Measurements from ENCODE around the gene COX19. TPM values are rescaled to one million over a fixed set of nuclear protein-coding genes. Genes with fewer than 3 reads are reported as not detected.

The COX19 gene
- total RNA-seq, 1 experiment from 2014 or later: 14.0 TPM

DNA sequence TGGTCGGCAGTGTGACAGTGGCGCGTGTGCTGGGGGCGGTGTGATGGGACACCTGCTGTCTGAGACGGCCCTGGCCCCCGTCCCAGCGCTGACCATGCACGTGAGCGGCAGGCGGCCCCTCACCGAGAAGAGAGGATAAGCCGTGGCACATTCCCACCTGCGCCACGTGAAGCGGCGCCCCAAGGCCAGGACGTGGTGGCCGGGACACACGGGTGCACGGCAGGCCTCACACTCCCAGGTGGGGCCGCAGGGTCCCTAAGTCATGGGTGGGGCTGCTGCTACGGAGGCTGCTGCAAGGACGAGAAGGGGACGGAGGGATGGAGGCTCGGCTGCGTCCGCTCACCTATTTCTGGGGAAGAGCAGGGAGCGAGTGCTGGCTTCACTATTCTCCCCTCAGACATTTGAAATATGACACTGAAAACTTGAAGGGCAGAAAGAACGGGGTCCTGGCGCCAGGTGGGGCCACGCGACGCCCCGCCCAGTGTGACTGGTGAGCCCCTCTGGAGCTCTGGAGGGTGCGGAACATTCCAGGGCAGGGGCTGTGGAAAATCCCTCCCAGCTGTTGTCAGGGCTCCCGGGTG lies 15.1 kb upstream of the COX19 start:
- ATAC-seq: no peak
- Histone ChIP-seq H3K9me3 (ENCODE audit: control insufficient read depth in 1 of 2, insufficient read depth in 1 of 2, low read depth in 1 of 2, low read length in 2 of 2) (no peaks in the 10 kb centered on the region), H3K79me2 (ENCODE audit: insufficient read depth, low read length) (no peaks in the 10 kb centered on the region), H3K36me3 (ENCODE audit: control insufficient read depth in 1 of 2, insufficient read depth in 2 of 2, low read length in 2 of 2) (no peaks in the 10 kb centered on the region), H3K4me1 (ENCODE audit: control insufficient read depth in 1 of 2, insufficient read depth in 2 of 2, low read length in 2 of 2) (peaks cover 2 to 24% of the 10 kb centered on the region in 2 experiments; a peak in 2 of 4 replicates), H2AFZ (ENCODE audit: low read depth, low read length, poor library complexity, severe bottlenecking) (no peak overlapping the region), H3K4me2 (ENCODE audit: low read length) (no peak overlapping the region), H3K9me2 (ENCODE audit: insufficient read depth) (no peaks in the 10 kb centered on the region), H4K20me1 (ENCODE audit: insufficient read depth) (no peaks in the 10 kb centered on the region), H3K4me3 (replicated peaks in 1 of 2; ENCODE audit: low read depth in 1 of 2, low read length in 2 of 2) (no peak overlapping the region), H3K9ac (ENCODE audit: low read length) (no peak overlapping the region), H3K27me3 (ENCODE audit: insufficient read depth, low read length) (no peaks in the 10 kb centered on the region), H3K27ac (ENCODE audit: low read depth, low read length) (no peak overlapping the region)
- CTCF ChIA-PET: interaction anchor here (0.6 kb wide), 1 partner anchor 187 kb away, joined by 4 read pairs; no protein-coding TSS in a partner anchor
- POLR2A ChIA-PET: no interaction called here
- RAD21 ChIA-PET (ENCODE audit: low non-redundant PET in 1 of 2, low total read pairs in 2 of 2, uncharacterized antibody in 2 of 2, unreplicated experiment in 2 of 2): no interaction called here
- intact Hi-C loops (cut with micrococcal nuclease): loop anchor here (5.0 kb wide), 1 partner anchor 147 kb away; a partner anchor contains a TSS
- TF ChIP-seq POLR2A (IDR thresholded peaks at IDR 0.05; ENCODE audit: borderline replicate concordance, extremely low read depth, insufficient read depth, insufficient read length) (no peak), FOSL1 (IDR thresholded peaks at IDR 0.05; ENCODE audit: low read depth) (no peak), SRF (IDR thresholded peaks at IDR 0.05; ENCODE audit: low read depth) (no peak), EZH2 (IDR thresholded peaks at IDR 0.05) (no peak), CBX3 (IDR thresholded peaks at IDR 0.05; ENCODE audit: low read depth) (no peak), EGR1 (IDR thresholded peaks at IDR 0.05; ENCODE audit: low read depth) (no peak), ZNF274 (IDR thresholded peaks at IDR 0.05; ENCODE audit: low read depth, low read length) (no peak), POLR2AphosphoS5 (IDR thresholded peaks at IDR 0.05; ENCODE audit: low read depth, low read length) (no peak), ZFX (IDR thresholded peaks at IDR 0.05) (no peak), ELF1 (IDR thresholded peaks at IDR 0.05; ENCODE audit: borderline replicate concordance, low read depth) (no peak), CEBPB (IDR thresholded peaks at IDR 0.05; ENCODE audit: low read depth) (no peak), YY1 (IDR thresholded peaks at IDR 0.05; ENCODE audit: extremely low read depth, insufficient replicate concordance, low read depth, low read length) (no peak), SP1 (IDR thresholded peaks at IDR 0.05; ENCODE audit: low read depth) (no peak), JUND (IDR thresholded peaks at IDR 0.05) (no peak), EZH2phosphoT487 (IDR thresholded peaks at IDR 0.05; ENCODE audit: borderline replicate concordance) (no peak)
- TF ChIP-seq, protein P1, sequence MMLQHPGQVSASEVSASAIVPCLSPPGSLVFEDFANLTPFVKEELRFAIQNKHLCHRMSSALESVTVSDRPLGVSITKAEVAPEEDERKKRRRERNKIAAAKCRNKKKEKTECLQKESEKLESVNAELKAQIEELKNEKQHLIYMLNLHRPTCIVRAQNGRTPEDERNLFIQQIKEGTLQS (IDR thresholded peaks at IDR 0.05): no peak
- TF ChIP-seq, protein P2, sequence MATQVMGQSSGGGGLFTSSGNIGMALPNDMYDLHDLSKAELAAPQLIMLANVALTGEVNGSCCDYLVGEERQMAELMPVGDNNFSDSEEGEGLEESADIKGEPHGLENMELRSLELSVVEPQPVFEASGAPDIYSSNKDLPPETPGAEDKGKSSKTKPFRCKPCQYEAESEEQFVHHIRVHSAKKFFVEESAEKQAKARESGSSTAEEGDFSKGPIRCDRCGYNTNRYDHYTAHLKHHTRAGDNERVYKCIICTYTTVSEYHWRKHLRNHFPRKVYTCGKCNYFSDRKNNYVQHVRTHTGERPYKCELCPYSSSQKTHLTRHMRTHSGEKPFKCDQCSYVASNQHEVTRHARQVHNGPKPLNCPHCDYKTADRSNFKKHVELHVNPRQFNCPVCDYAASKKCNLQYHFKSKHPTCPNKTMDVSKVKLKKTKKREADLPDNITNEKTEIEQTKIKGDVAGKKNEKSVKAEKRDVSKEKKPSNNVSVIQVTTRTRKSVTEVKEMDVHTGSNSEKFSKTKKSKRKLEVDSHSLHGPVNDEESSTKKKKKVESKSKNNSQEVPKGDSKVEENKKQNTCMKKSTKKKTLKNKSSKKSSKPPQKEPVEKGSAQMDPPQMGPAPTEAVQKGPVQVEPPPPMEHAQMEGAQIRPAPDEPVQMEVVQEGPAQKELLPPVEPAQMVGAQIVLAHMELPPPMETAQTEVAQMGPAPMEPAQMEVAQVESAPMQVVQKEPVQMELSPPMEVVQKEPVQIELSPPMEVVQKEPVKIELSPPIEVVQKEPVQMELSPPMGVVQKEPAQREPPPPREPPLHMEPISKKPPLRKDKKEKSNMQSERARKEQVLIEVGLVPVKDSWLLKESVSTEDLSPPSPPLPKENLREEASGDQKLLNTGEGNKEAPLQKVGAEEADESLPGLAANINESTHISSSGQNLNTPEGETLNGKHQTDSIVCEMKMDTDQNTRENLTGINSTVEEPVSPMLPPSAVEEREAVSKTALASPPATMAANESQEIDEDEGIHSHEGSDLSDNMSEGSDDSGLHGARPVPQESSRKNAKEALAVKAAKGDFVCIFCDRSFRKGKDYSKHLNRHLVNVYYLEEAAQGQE (IDR thresholded peaks at IDR 0.05; ENCODE audit: low read depth): no peak
- TF ChIP-seq, protein P3, sequence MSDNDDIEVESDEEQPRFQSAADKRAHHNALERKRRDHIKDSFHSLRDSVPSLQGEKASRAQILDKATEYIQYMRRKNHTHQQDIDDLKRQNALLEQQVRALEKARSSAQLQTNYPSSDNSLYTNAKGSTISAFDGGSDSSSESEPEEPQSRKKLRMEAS (IDR thresholded peaks at IDR 0.05): no peak
- DNase-seq (ENCODE audit: low read depth, low spot score): no peak
- no TSS peak for BruUV-seq (replicated peaks)

All from HCT116 (cell line).